Activated T-helper 1 cell treated with Interleukin-2 at 50 U/mL for 16 hours (primary cell): Measurements from ENCODE around the gene SLAMF1.
"Not testable (repeated sequence)": the region's sequence is repeated elsewhere in the genome, so short reads cannot be mapped to it uniquely, and the experiment has no call there.

Experiments
- DNase-seq: peaks from one replicate; pipeline ENCODE4 v3.0.0-alpha.2; 2020; ENCODE audit warnings: low read depth

SLAMF1 gene

DNA sequence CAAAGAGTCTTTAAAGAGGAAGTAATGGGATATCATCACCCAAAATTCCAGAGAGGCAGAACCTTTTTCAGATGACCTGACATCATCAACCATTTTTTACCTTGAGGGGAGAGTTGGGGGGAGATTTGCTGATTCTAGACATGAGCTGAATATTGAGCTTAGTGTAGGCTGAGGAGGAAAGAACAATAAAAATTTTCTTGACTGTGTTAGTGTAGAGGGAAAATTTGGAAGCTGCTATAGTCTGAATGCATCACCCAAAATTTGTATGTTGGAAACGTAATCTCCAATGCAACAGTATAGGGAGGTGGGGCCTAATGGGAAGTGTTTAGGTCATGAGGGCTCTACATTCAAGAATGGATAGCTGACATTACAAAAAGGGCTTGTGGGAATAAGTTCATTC, 49.8 kb downstream of the SLAMF1 start:
- no peak for DNase-seq

DNA sequence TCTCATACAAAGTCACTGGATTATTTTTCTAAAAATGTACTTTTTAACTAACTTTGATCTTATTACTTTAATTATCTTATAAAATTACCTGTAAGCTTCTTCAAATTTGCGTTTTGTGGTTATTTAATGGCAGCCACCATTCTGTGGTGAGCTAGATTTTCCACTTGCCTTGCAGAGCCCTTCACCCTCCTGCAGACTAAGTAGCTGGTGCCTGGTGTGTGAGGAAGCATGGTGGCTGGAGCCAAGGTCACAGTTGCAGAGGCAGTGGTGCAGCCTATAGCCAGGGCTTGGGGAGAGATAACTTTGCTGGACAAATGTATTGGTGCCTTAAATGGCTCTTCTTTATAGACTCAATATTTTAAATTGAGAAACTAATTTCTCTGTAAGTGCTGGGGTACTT, 56.4 kb downstream of the SLAMF1 start:
- no peak for DNase-seq

- no peak for DNase-seq
These were observed 58.4 kb downstream of the SLAMF1 start for GRCh38 chr1:160588468-160588867.

GRCh38 chr1:160584784-160585183, 62.1 kb downstream of the SLAMF1 start:
- DNase-seq = no peak

DNA sequence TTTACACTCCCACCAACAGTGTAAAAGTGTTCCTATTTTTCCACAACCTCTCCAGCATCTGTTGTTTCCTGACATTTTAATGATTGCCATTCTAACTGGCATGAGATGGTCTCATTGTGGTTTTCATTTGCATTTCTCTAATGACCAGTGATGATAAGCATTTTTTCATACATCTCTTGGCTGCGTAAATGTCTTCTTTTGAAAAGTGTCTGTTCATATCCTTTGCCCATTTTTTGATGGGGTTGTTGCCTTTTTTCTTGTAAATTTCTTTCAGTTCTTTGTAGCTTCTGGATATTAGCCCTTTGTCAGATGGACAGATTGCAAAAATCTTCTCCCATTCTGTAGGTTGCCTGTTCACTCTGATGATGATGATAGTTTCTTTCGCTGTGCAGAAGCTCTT, 63.9 kb downstream of the SLAMF1 start:
- DNase-seq = not testable (repeated sequence)

- DNase-seq = no peak
These were observed 64.9 kb downstream of the SLAMF1 start for GRCh38 chr1:160581961-160582360.

GRCh38 chr1:160580221-160580812, 66.5 kb downstream of the SLAMF1 start:
- DNase-seq = no peak

DNA sequence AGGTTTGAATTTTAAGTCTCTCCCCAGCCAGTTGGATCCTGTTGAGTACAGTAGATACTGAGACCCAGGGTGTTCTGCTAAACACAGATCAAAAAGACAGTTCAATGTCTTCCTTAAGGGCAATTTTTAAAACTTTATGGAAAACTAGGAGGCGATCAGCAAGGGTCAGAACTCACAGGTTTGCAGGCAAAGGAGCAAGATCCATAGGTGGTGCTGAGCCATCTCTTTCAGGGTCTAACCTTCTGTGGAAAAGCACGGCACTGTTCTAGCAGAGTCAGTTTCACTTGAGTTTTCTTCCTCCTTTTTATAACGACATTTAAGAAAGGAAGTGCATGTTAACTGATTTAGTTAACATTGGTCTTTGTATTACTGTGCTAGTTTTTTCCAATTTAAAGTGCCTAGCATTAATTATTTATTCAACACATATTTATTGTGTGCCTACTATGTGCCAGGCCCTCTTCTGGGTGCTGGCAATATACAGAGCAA, 67.6 kb downstream of the SLAMF1 start, which contains the start of gene CD84:
TSS of gene CD84 (minus strand) at position 281 of the 486 bp plus-strand sequence. CDS start at position 222, 59 bp downstream.
- DNase-seq = no peak

DNA sequence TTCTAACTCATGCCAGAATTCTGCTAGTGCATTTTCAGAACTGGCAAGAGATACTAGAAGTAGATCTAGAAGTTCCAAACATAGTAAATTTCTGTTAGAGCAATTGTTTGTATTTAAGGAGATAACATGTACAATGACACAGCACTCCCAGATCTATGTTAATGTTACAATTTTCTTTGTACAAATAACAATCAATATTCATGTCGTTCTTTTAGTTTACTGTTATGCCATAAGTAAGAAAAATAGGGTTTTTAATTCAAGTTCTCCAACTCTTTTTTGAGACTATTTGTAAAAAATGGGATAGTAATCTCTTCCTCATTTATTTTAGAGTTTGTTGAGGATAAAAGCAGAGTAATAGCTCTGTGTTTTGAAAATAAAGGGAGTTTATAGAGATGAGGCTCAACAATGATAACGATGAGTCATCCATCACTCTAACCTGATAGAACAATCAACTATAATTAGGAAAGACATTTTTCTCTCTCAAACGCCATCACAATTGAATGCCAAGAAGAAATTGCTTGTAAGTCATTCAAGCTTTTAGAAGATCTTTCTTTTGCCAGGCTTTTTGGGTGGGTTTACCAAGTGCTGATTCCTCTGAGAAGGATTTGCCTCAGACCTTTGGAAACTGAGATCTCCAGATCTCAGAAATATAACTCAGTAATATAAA, 68.2 kb downstream of the SLAMF1 start:
- no peak for DNase-seq

GRCh38 chr1:160578175-160578524, 68.7 kb downstream of the SLAMF1 start:
- no peak for DNase-seq

DNA sequence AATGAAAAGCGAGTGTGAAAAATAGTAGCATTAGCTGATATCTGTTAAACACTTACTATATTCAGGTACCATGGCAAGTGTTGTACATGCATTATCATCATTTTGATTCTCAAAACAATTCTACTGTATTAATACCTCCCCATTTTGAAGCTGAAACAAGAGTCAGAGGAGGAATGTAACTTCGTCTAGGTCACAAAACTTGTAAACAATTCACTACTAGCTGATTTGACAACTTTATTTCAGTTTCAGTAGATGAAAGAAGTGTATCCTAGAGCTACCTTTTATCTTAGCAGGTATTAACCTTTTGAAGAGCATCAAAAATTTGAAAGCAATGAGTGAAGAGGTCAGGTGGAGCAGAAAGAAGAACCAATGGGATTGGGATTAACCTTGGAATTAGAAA, 69.2 kb downstream of the SLAMF1 start:
- DNase-seq = no peak

GRCh38 chr1:160576884-160577283, 70.0 kb downstream of the SLAMF1 start:
- no peak for DNase-seq

DNA sequence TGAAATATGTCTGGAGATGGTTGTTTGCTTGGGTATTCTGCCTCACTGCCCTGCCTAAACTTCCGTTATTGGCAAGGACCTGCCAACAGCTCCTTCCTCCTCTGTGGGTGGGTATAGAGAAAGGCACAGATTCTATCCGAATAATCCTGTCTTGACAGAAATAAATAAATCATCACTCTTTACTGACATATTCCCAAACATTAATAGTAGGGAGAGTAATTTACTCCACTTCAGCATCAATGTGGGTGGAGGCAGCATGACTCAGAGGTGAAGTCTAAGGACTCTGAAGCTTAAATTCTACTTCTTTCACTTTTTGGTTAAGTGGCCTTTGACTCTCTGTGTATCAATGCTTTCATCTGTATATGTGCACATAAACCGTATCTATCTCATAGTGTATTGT, 70.5 kb downstream of the SLAMF1 start:
- DNase-seq = no peak

DNA sequence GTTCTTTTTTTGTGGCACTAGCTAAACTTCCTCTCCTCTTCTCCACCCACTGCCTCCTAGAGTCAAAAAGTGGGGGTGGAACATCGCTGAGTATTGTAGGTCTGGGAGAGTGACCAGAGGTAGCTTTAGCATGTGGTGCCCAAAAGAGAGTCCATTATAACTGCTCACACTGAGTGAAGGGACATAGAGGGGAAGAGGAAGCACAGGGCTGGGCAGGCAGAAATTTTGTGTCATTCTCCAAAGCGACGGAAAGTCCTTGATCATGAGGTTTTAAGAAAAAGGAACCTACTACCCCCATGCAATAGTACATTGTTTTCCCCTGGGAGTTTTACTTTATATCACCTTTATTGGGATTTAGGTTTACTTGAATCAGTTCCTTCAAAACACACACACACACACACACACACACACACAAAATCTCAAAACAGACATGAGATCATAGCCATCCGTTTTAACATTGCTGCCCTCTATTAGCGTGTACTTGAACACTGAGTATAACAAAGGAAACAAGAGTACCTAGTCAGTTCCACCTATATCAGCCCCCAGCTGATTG, 71.7 kb downstream of the SLAMF1 start:
- DNase-seq = no peak

DNA sequence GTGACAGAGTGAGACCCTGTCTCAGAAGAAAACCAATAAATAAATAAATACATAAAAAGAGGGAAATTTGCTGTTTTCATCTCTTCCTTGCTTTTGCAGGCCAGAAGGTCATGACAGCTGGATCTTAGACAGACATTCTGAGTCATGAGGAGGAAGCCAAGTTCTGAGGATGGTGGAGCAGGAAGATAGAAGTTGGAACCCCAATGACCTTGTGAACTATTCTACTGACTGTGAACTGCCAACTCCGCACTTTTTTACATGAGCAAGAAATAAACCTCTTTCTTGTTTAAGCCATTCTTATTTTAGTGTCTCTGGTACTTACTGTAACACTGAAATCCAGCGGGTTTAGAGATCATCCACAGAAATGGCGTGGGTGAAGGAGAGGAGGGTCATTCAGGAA, 76.0 kb downstream of the SLAMF1 start:
- no peak for DNase-seq

- DNase-seq = no peak
These were observed 77.0 kb downstream of the SLAMF1 start for GRCh38 chr1:160569806-160570205.

DNA sequence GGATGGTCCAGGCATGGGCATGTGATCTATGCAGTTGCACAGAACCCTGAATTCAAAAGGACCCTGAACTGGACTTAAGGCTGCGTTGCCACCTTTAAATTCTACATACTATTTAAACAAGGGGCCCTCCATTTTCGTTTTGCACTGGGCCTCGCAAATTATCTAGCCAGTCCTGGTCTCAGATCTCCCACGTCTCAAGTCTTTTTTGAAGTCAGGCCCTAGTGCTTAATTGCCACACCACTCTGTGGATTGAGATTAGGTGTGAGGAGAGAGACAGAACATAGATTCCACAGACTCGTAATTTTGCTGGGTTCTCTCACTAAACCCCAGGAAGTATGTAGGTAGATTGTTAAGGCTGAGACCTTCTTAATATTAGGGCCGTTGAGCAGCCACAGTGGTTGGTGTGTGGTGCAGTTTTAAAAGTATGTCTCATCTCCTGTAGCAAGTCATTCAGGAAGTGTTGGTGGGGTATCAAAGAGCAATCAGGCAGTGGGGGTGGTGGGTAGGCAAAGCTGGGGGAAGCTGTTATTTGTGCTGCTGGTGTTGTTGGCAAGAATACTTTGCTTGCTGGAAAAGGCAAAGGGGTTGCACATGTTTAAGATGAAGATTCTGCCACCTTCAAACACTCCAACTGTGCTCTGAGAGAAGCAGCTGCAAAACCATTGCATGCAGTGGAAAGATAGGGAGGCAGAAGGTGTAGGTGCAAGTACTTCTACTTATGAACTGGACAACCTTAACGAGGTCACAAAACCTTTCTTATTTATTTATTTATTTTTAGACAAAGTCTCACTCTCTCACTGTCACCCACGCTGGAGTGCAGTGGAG, 78.8 kb downstream of the SLAMF1 start:
- DNase-seq = peak; percentile 56

DNA sequence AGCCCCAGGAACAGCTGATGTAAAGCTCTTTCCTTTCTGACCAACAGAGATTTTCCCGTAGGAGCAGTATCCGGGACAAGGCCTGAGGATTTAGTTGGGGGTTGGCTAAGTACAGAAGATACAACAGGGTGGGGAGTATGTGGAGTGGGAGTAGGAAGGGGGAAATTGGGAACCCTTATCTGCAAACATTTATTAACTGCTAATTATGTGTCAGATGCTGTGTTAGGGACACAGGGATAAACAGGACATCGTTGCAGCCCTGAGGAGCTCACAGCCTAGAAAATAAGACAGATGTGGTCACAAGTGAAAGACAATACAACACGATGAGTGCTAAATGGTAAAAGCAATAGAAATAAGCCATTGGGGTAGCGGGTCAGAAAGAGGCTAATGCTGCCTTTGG, 79.5 kb downstream of the SLAMF1 start:
- DNase-seq = no peak

DNA sequence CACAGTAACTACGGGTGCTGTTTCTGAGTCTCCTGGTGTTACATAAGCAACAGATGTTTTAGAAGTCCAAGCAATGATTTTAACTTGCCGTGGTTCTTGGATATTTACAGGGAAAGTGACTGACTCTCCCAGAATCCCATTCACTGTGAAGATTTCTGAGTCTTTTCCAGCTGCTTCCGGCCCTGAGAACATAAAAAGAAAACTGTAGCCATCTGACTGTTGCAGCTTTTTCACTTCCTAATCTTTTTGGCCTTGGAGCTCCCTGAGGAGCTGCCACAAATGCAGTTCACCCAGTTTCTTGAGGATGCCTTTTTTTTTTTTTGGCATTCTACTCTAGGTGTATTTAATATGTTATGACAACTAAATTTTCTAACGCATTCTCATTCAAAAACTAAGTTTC, 81.3 kb downstream of the SLAMF1 start:
- no peak for DNase-seq

GRCh38 chr1:160563230-160563629, 83.6 kb downstream of the SLAMF1 start:
- DNase-seq = not testable (repeated sequence)

DNA sequence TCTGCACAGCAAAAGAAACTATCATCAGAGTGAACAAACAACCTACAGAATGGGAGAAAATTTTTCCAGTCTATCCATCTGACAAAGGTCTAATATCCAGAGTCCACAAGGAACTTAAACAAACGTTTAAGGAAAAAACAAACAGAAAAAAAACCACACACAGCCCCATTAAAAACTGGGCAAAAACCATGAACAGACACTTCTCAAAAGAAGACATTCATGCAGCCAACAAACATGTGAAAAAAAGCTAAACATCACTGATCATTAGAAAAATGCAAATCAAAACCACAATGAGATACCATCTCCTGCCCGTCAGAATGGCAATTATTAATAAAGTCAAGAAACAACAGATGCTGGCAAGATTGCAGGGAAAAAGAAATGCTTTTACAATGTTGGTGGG, 84.1 kb downstream of the SLAMF1 start:
- not testable (repeated sequence) for DNase-seq

DNA sequence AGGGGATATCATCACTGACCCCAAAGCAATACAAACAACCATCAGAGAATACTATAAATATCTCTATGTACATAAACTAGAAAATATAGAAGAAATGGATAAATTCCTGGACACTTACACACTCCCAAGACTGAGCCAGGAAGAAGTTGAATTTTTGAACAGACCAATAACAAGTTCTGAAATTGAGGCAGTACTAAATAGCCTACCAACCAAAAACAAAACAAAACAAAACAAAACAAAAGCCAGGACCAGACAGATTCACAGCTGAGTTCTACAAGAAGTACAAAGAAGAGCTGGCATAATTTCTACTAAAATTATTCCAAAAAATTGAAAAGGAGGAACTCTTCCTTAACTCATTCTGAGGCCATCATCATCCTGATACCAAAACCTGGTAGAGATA, 86.0 kb downstream of the SLAMF1 start:
- no peak for DNase-seq
